ENCODE results near the gene C11orf21. TPM values are rescaled to one million over a fixed set of nuclear protein-coding genes. Genes with fewer than 3 reads are reported as not detected.

Gene C11orf21
- total RNA-seq, 5 donors from 2014 or later (not counting 1 experiment from before 2014, with no cell fraction given): 62.3 to 133 (median 88.9) TPM

DNA sequence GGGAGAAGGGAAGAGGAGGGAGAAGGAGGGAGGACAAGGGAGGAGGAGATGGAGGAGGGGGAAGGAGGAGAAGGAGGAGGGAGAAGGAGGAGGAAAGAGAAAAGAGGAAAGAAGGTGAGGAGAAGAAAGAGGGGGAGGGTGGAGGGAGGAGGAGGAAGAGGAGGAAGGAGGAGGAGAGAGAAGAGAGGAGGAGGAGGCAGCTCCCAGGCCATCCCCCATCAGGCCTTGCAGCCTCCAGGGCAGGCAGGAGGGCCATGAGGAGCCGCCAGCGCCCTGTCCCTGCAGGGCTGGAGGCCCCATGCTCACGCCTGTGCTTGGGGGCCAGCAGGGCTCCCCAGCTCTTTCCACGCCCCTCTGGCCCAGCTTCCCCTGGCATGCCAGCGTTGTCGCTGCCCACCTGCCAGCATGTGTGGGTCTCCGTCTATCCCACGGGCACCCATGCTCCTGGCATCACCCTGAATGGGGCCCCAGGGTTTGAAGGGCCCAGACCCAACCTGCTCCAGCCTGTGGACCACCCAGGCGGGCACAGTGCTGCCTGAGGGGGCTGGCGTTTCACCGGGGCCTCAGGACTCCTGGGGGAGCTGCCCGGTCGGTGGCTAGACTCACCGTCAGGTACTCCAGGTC, 5.3 kb upstream of the C11orf21 start:
- CTCF ChIA-PET: interaction anchor here (4.0 to 4.4 kb wide), 2 partner anchors 113 to 114 kb away, joined by 16 to 42 read pairs; no protein-coding TSS in a partner anchor
- Mint-ChIP-seq H3K9me3 (no peaks in the 10 kb centered on the region), H3K27me3 (no peaks in the 10 kb centered on the region), H3K27ac (peak overlapping the region in 1 of 2 donors; percentile 99), H3K4me1 (peaks cover 29 to 51% (median 47%) of the 10 kb centered on the region in 3 donors), H3K4me3 (peak overlapping the region in 1 of 3 donors; percentile 98), H3K36me3 (no peaks in the 10 kb centered on the region)
- peak overlapping the region; percentile 86 for H3K27ac ChIP-seq (ENCODE audit: low read length)
- WGBS (ENCODE audit: insufficient coverage): 82% methylated on average over 14 of the region's 14 CpGs
- POLR2A ChIA-PET: no interaction called here
- ATAC-seq (replicated peaks in 1 of 4) (no peak), DNase-seq (no peak)
- H3K27me3 ChIP-seq (replicated peaks in 1 of 2; ENCODE audit: control insufficient read depth in 2 of 2, extremely low read depth in 1 of 2, insufficient read depth in 2 of 2, low read length in 1 of 2): no peaks in the 10 kb centered on the region
- peaks cover 0 to 10% of the 10 kb centered on the region in 2 donors for H3K36me3 ChIP-seq (ENCODE audit: control insufficient read depth in 2 of 2, extremely low read depth in 1 of 2, insufficient read depth in 1 of 2, low read length in 1 of 2)
- H3K9me3 ChIP-seq: no peaks in the 10 kb centered on the region
- H3K4me1 ChIP-seq (ENCODE audit: control insufficient read depth in 1 of 2, extremely low read depth in 1 of 2, insufficient read depth in 2 of 2, low read length in 2 of 2): peaks cover 30 to 79% of the 10 kb centered on the region in 2 experiments
- H3K4me3 ChIP-seq (ENCODE audit: control insufficient read depth in 1 of 2, extremely low read depth in 1 of 2, low read length in 1 of 2): no peak overlapping the region

DNA sequence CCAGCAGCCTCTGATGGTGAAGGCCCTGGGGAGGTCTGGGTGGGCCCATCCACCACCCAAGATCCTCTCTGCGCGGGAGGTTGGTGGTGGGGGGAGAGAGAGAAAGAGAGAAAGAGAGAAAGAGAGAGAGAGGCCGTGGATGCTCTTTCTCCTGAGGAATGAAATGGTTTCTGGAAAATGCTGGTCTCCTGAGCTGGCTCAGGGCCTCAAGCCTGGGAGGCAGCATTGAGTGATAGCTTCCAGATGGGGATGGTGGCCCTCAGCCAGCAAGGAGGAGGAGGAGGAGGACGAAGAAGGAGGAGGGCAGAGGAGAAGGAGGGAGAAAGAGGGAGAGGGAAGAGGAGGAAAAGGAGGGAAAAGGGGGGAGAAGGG, 4.7 kb upstream of the C11orf21 start:
- H3K4me1 Mint-ChIP-seq: peaks cover 33 to 54% (median 51%) of the 10 kb centered on the region in 3 donors
- no peak for DNase-seq

DNA sequence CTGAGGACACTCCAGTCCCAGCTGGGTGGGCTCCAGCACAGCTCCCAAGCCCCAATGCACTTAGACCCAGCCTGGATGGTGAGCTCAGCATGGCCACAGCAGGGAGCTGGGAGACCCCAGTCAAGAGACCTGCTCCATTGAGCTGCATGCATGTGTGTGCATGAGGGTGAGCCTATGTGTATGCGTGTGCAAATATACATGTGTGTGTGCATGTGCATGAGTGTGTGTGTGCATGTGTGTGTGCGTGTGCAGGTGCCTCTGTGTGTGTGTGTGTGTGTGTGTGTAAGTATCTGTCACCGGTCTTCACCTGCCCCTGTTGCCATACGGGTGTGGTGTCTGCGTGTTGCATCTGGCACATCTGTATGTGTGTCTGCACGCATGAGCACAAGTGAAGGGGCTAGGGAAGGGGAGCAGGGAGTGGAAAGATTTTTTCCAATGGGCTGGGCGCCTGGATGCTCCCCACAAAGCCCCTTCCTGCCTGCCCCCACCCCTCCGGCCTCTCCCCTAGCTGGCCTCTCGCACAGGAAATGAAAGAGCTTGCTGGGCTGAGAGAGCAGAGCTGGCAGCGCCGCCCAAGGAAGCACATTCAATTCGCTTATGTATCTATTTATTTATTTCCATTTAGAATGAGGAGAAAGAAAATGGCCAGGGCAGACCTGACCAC, 4.2 kb upstream of the C11orf21 start:
- POLR2A ChIA-PET: interaction anchor here (0.5 to 0.6 kb wide), 2 partner anchors 111 to 741 kb away, joined by 3 read pairs; no protein-coding TSS in a partner anchor
- Mint-ChIP-seq H3K36me3 (no peaks in the 10 kb centered on the region), H3K9me3 (no peaks in the 10 kb centered on the region), H3K4me3 (peak overlapping the region; percentile 63 to 98 (median 69)), H3K4me1 (peaks cover 35 to 56% (median 53%) of the 10 kb centered on the region in 3 donors), H3K27ac (peak overlapping the region; percentile 98 to 99), H3K27me3 (no peaks in the 10 kb centered on the region)
- Histone ChIP-seq H3K27me3 (replicated peaks in 1 of 2; ENCODE audit: control insufficient read depth in 2 of 2, extremely low read depth in 1 of 2, insufficient read depth in 2 of 2, low read length in 1 of 2) (no peaks in the 10 kb centered on the region), H3K4me3 (ENCODE audit: control insufficient read depth in 1 of 2, extremely low read depth in 1 of 2, low read length in 1 of 2) (peak overlapping the region; percentile 51), H3K36me3 (ENCODE audit: control insufficient read depth in 2 of 2, extremely low read depth in 1 of 2, insufficient read depth in 1 of 2, low read length in 1 of 2) (peaks cover 0 to 10% of the 10 kb centered on the region in 2 donors), H3K9me3 (no peaks in the 10 kb centered on the region), H3K4me1 (ENCODE audit: control insufficient read depth in 1 of 2, extremely low read depth in 1 of 2, insufficient read depth in 2 of 2, low read length in 2 of 2) (peaks cover 31 to 83% of the 10 kb centered on the region in 2 experiments), H3K27ac (ENCODE audit: low read length) (peak overlapping the region; percentile 86)
- WGBS (ENCODE audit: insufficient coverage): 14% methylated on average over 2 of the region's 12 CpGs
- CTCF ChIA-PET: interaction anchor here (0.6 to 4.4 kb wide), 9 partner anchors 48 to 659 kb away, joined by 3 to 42 read pairs (median 4); no protein-coding TSS in a partner anchor
- ATAC-seq (replicated peaks in 1 of 4): peak in 3 of 4 experiments; percentile 3 to 27 (median 3)
- peak in 13 of 35 experiments; percentile 16 to 50 (median 25) for DNase-seq

More for the DNA sequence above, 4.7 kb upstream of the C11orf21 start:
- Histone ChIP-seq H3K4me3 (ENCODE audit: control insufficient read depth in 1 of 2, extremely low read depth in 1 of 2, low read length in 1 of 2) (peak overlapping the region; percentile 51), H3K36me3 (ENCODE audit: control insufficient read depth in 2 of 2, extremely low read depth in 1 of 2, insufficient read depth in 1 of 2, low read length in 1 of 2) (peaks cover 0 to 10% of the 10 kb centered on the region in 2 donors), H3K27me3 (replicated peaks in 1 of 2; ENCODE audit: control insufficient read depth in 2 of 2, extremely low read depth in 1 of 2, insufficient read depth in 2 of 2, low read length in 1 of 2) (no peaks in the 10 kb centered on the region), H3K4me1 (ENCODE audit: control insufficient read depth in 1 of 2, extremely low read depth in 1 of 2, insufficient read depth in 2 of 2, low read length in 2 of 2) (peaks cover 30 to 81% of the 10 kb centered on the region in 2 experiments), H3K27ac (ENCODE audit: low read length) (peak overlapping the region; percentile 86), H3K9me3 (no peaks in the 10 kb centered on the region)
- ChIA-PET CTCF (interaction anchor here (0.6 to 4.4 kb wide), 6 partner anchors 47 to 225 kb away, joined by 3 to 42 read pairs (median 4); no protein-coding TSS in a partner anchor), POLR2A (no interaction called here)
- no peak for ATAC-seq (replicated peaks in 1 of 4)
- no peaks in the 10 kb centered on the region for H3K27me3 Mint-ChIP-seq
- H3K9me3 Mint-ChIP-seq: no peaks in the 10 kb centered on the region
- peak overlapping the region; percentile 63 to 98 (median 69) for H3K4me3 Mint-ChIP-seq
- H3K27ac Mint-ChIP-seq: peak overlapping the region; percentile 98 to 99
- WGBS (ENCODE audit: insufficient coverage): 0% methylated on average over 1 of the region's 4 CpGs
- H3K36me3 Mint-ChIP-seq: no peaks in the 10 kb centered on the region

DNA sequence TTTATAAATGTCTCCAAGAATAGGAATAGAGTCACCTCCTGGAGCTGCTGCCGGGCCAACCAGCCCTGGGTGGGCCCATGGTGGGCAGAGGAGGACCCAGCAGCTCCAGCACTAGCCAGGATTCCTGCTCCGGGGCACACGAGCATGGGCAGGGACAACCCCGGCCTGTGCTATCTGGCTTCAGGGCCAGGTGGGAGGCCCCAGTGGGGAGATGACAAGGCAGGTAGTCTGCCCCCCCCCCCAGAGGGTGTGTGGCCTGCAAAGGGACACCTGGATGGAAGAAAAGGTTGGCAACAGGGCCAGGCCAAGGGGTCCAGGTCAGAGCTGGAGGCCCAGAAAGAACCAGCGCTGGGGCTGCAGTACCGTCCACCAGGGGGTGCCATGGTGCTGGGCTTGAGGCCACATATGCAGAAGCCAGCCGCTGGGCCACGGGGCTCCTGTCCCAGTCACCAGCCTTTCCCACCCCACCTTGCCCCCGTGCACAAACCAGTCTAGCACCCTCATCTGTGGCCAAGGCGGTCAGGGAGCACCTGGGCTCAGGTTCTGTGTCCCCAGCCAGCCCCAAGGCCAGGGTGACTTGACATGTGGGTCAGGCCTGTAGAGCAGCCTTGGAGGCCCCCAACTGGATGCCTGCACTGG, 3.5 kb upstream of the C11orf21 start:
- POLR2A ChIA-PET: interaction anchor here (0.5 to 0.6 kb wide), 2 partner anchors 112 to 741 kb away, joined by 3 read pairs; no protein-coding TSS in a partner anchor
- H3K4me1 ChIP-seq (ENCODE audit: control insufficient read depth in 1 of 2, extremely low read depth in 1 of 2, insufficient read depth in 2 of 2, low read length in 2 of 2): peaks cover 35 to 83% of the 10 kb centered on the region in 2 experiments

DNA sequence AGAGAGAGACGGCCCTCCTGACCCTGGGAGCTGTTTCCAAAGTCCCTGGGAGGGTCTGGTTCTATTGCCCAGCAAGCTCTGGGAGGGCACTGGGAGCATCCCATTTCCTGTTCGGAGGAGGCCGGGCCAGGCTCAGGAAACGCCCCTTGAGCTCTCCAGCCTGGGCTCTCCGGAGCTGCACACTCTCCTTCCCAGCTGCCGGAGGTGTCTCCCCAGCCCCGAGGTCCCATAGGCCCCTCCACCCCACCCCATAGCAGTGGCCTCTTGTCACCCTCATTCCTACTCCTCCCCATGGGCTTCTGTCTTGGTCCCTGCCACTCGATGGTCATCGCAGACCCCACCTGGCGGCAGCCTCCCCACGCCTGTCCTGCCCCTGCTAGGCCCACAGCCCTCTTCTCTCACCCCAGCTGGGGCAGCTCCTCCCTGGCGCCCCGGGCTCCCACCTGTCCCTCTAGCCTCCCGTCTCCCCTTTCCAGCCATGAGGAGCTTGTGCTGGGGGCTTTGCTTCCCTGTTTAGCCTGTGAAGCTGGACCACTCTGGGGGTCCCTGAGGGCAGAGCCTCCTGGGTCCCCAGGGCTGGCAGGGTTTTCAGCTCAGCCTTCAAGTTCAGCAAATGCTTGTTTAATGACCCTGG, 2.9 kb upstream of the C11orf21 start:
- peak in 2 of 35 experiments; percentile 5 to 12 for DNase-seq

More for the DNA sequence above, 3.5 kb upstream of the C11orf21 start:
- 4% methylated on average over 7 of the region's 10 CpGs for WGBS (ENCODE audit: insufficient coverage)
- H3K4me3 Mint-ChIP-seq: peak overlapping the region; percentile 63 to 98 (median 69)
- DNase-seq: peak; percentile 39 to 89 (median 75)
- ATAC-seq (replicated peaks in 1 of 4): peak; percentile 43 to 63 (median 50)
- no peaks in the 10 kb centered on the region for H3K36me3 Mint-ChIP-seq
- Histone ChIP-seq H3K27me3 (replicated peaks in 1 of 2; ENCODE audit: control insufficient read depth in 2 of 2, extremely low read depth in 1 of 2, insufficient read depth in 2 of 2, low read length in 1 of 2) (no peaks in the 10 kb centered on the region), H3K4me3 (ENCODE audit: control insufficient read depth in 1 of 2, extremely low read depth in 1 of 2, low read length in 1 of 2) (peak overlapping the region; percentile 51), H3K9me3 (no peaks in the 10 kb centered on the region), H3K36me3 (ENCODE audit: control insufficient read depth in 2 of 2, extremely low read depth in 1 of 2, insufficient read depth in 1 of 2, low read length in 1 of 2) (peaks cover 0 to 10% of the 10 kb centered on the region in 2 donors), H3K27ac (ENCODE audit: low read length) (peak overlapping the region; percentile 86)
- CTCF ChIA-PET: interaction anchor here (0.5 to 4.4 kb wide), 9 partner anchors 11 to 660 kb away, joined by 3 to 42 read pairs (median 4); no protein-coding TSS in a partner anchor
- H3K4me1 Mint-ChIP-seq: peaks cover 40 to 59% (median 58%) of the 10 kb centered on the region in 3 donors
- H3K9me3 Mint-ChIP-seq: no peaks in the 10 kb centered on the region
- H3K27me3 Mint-ChIP-seq: no peaks in the 10 kb centered on the region
- H3K27ac Mint-ChIP-seq: peak overlapping the region; percentile 98 to 99

More for the DNA sequence above, 2.9 kb upstream of the C11orf21 start:
- Mint-ChIP-seq H3K9me3 (no peaks in the 10 kb centered on the region), H3K4me3 (peak overlapping the region; percentile 24 to 98 (median 63)), H3K4me1 (peaks cover 42 to 61% (median 60%) of the 10 kb centered on the region in 3 donors), H3K27ac (peak overlapping the region; percentile 98 to 99), H3K36me3 (no peaks in the 10 kb centered on the region), H3K27me3 (no peaks in the 10 kb centered on the region)
- H3K27me3 ChIP-seq (replicated peaks in 1 of 2; ENCODE audit: control insufficient read depth in 2 of 2, extremely low read depth in 1 of 2, insufficient read depth in 2 of 2, low read length in 1 of 2): no peaks in the 10 kb centered on the region
- peak overlapping the region; percentile 51 for H3K4me3 ChIP-seq (ENCODE audit: control insufficient read depth in 1 of 2, extremely low read depth in 1 of 2, low read length in 1 of 2)
- ChIA-PET POLR2A (no interaction called here), CTCF (interaction anchor here (0.5 to 4.4 kb wide), 7 partner anchors 10 to 134 kb away, joined by 3 to 42 read pairs (median 5); no protein-coding TSS in a partner anchor)
- WGBS (ENCODE audit: insufficient coverage): 92% methylated on average over 10 of the region's 14 CpGs
- H3K36me3 ChIP-seq (ENCODE audit: control insufficient read depth in 2 of 2, extremely low read depth in 1 of 2, insufficient read depth in 1 of 2, low read length in 1 of 2): peaks cover under 1 to 10% of the 10 kb centered on the region in 2 donors
- H3K27ac ChIP-seq (ENCODE audit: low read length): peak overlapping the region; percentile 74
- H3K4me1 ChIP-seq (ENCODE audit: control insufficient read depth in 1 of 2, extremely low read depth in 1 of 2, insufficient read depth in 2 of 2, low read length in 2 of 2): peaks cover 37 to 87% of the 10 kb centered on the region in 2 experiments
- no peaks in the 10 kb centered on the region for H3K9me3 ChIP-seq
- no peak for ATAC-seq (replicated peaks in 1 of 4)

All from T-cell (primary cell).